ENCODE measurements around the gene ZIC1.

DNA sequence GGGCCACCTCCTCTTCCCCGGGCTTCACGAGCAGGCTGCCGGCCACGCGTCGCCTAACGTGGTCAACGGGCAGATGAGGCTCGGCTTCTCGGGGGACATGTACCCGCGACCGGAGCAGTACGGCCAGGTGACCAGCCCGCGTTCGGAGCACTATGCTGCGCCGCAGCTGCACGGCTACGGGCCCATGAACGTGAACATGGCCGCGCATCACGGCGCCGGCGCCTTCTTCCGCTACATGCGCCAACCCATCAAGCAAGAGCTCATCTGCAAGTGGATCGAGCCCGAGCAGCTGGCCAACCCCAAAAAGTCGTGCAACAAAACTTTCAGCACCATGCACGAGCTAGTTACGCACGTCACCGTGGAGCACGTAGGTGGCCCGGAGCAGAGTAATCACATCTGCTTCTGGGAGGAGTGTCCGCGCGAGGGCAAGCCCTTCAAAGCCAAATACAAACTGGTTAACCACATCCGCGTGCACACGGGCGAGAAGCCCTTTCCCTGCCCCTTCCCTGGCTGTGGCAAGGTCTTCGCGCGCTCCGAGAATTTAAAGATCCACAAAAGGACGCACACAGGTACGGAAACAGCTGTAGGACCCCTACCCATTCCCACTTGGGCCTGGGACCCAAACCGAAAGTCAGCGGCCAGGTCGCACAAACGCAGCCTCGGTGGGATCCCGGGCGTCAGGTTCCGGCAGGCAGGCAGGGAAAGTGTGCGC, 1.5 kb downstream of the ZIC1 start:
- TF ChIP-seq, protein P1, sequence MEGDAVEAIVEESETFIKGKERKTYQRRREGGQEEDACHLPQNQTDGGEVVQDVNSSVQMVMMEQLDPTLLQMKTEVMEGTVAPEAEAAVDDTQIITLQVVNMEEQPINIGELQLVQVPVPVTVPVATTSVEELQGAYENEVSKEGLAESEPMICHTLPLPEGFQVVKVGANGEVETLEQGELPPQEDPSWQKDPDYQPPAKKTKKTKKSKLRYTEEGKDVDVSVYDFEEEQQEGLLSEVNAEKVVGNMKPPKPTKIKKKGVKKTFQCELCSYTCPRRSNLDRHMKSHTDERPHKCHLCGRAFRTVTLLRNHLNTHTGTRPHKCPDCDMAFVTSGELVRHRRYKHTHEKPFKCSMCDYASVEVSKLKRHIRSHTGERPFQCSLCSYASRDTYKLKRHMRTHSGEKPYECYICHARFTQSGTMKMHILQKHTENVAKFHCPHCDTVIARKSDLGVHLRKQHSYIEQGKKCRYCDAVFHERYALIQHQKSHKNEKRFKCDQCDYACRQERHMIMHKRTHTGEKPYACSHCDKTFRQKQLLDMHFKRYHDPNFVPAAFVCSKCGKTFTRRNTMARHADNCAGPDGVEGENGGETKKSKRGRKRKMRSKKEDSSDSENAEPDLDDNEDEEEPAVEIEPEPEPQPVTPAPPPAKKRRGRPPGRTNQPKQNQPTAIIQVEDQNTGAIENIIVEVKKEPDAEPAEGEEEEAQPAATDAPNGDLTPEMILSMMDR (IDR thresholded peaks at IDR 0.05) = no peak
- TF ChIP-seq POLR2A (IDR thresholded peaks at IDR 0.05) = no peak
